Upper lobe of left lung (tissue), 6 donors: ENCODE measurements around the gene RUNX2. TPM values are rescaled to one million over a fixed set of nuclear protein-coding genes. Genes with fewer than 3 reads are reported as not detected.
A peak's percentile ranks its signal among the peaks of the same experiment; 100 is the strongest.

Source experiments
- ATAC-seq, 2 donors: fragments of 200-7000 bp; cut with Tn5 transposase; one replicate each; pipeline ENCODE4 v1.9.1; 2022; ENCODE audit warnings: mild to moderate bottlenecking in 2 of 2, moderate library complexity in 2 of 2; ENCODE audit not compliant: low FRiP score in 2 of 2
- DNase-seq, 2 donors: peaks; one replicate each; pipeline ENCODE4 v3.0.0-alpha.2; 2019 to 2020
- H3K27ac ChIP-seq, 4 donors: fragments of 200-600 bp; sonication (generic); one replicate each; pipeline ENCODE4 v1.5.1; 2016 to 2019
- H3K27me3 ChIP-seq, 4 donors: fragments of 200-600 bp; sonication (generic); one replicate each; pipeline ENCODE4 v1.5.1; 2017 to 2019
- H3K36me3 ChIP-seq, 4 donors: fragments of 200-600 bp; sonication (generic); one replicate each; pipeline ENCODE4 v1.5.1; 2016 to 2019
- H3K4me1 ChIP-seq, 4 donors: fragments of 200-600 bp; sonication (generic); one replicate each; pipeline ENCODE4 v1.5.1; 2018 to 2019
- H3K4me3 ChIP-seq, 4 donors: fragments of 200-600 bp; sonication (generic); one replicate each; pipeline ENCODE4 v1.5.1; 2017 to 2019; ENCODE audit warnings: mild to moderate bottlenecking in 2 of 4, moderate library complexity in 1 of 4
- H3K9me3 ChIP-seq, 4 donors: fragments of 200-600 bp; sonication (generic); one replicate each; pipeline ENCODE4 v1.5.1; 2018 to 2019
- CTCF ChIP-seq, 6 experiments: fragments of 450-650 bp in 4 of 6; fragments of 200-600 bp in 2 of 6; sonication (generic) in 2 of 6; IDR thresholded peaks; one replicate each; pipeline ENCODE4 v1.5.1; 2016 to 2019; ENCODE audit warnings: antibody characterized with exemption in 6 of 6
- EP300 ChIP-seq, 4 donors: sonication (generic); formaldehyde crosslinking; IDR thresholded peaks; one replicate each; pipeline ENCODE4 v1.5.1; 2017; ENCODE audit warnings: antibody characterized with exemption in 4 of 4, control low read depth in 2 of 4
- POLR2A ChIP-seq, 4 donors: fragments of 450-650 bp; IDR thresholded peaks; one replicate each; pipeline ENCODE4 v1.5.1; 2016 to 2017; ENCODE audit warnings: antibody characterized with exemption in 4 of 4, mild to moderate bottlenecking in 2 of 4
- POLR2AphosphoS5 ChIP-seq, 2 donors: sonication (generic); formaldehyde crosslinking; IDR thresholded peaks; one replicate each; pipeline ENCODE4 v1.5.1; 2017; ENCODE audit warnings: antibody characterized with exemption in 2 of 2
- WGBS, 2 donors: methylation state at CpG; one replicate each; pipeline ENCODE4 v1.1.5; 2017 to 2018; 5-methylcytosine and 5-hydroxymethylcytosine counted together
- total RNA-seq, 6 donors: library from RNA; depleted of rRNA in 4 of 6; stranded (reverse); fragments of >200 nt in 4 of 6; gene quantifications; one replicate each; pipeline versions ENCODE4 v1.1.0 to v1.2.1, GENCODE V29; 2016 to 2021
- donor health status: DM: no; HTN: no; CAD: no; lungs with moderate emphysema.
- donor health status: DM: no; HTN: yes; CAD: no; lungs with severe emphysema.

Gene RUNX2
- total RNA-seq, 6 donors from 2014 or later, result 2.6 to 12.2 (median 5.5) TPM

GRCh38 chr6:45326698-45327417, 1.3 kb upstream of the RUNX2 start:
- WGBS, 2 donors, result 71 to 85% methylated on average over 5 of the region's 5 CpGs
- Histone ChIP-seq H3K4me3 (no peak overlapping the region), H3K9me3 (no peaks in the 10 kb centered on the region), H3K27me3 (no peaks in the 10 kb centered on the region), H3K36me3 (no peaks in the 10 kb centered on the region), H3K4me1 (peaks cover 0 to 19% (median 12%) of the 10 kb centered on the region in 4 donors), H3K27ac (no peak overlapping the region)
- no peak for TF ChIP-seq CTCF (IDR thresholded peaks at IDR 0.05)
- TF ChIP-seq EP300 (IDR thresholded peaks at IDR 0.05), result no peak
- no peak for ATAC-seq
- no peak for DNase-seq

- Histone ChIP-seq H3K4me1 (peaks cover 0 to 19% (median 12%) of the 10 kb centered on the region in 4 donors), H3K9me3 (no peaks in the 10 kb centered on the region), H3K36me3 (no peaks in the 10 kb centered on the region), H3K27me3 (no peaks in the 10 kb centered on the region), H3K4me3 (peak overlapping the region in 3 of 4 donors; percentile 25 to 37 (median 36)), H3K27ac (peak overlapping the region in 2 of 4 donors; percentile 52 to 64)
- no peak for DNase-seq
- ATAC-seq, result no peak
- TF ChIP-seq POLR2A (IDR thresholded peaks at IDR 0.05), result no peak
Measured at GRCh38 chr6:45328523-45328922, 393 bp downstream of the RUNX2 start.

GRCh38 chr6:45344900-45345299, 16.8 kb downstream of the RUNX2 start:
- ATAC-seq (no peak), DNase-seq (no peak)
- H3K36me3 ChIP-seq, result no peaks in the 10 kb centered on the region
- 77 to 78% methylated on average over 2 of the region's 2 CpGs for WGBS, 2 donors
- H3K9me3 ChIP-seq, result no peaks in the 10 kb centered on the region
- no peak overlapping the region for H3K27ac ChIP-seq
- TF ChIP-seq POLR2A (IDR thresholded peaks at IDR 0.05), result no peak
- no peak for TF ChIP-seq EP300 (IDR thresholded peaks at IDR 0.05)
- TF ChIP-seq POLR2AphosphoS5 (IDR thresholded peaks at IDR 0.05), result no peak
- TF ChIP-seq CTCF (IDR thresholded peaks at IDR 0.05), result no peak
- no peak overlapping the region for H3K4me3 ChIP-seq
- no peaks in the 10 kb centered on the region for H3K27me3 ChIP-seq
- H3K4me1 ChIP-seq, result no peaks in the 10 kb centered on the region

GRCh38 chr6:45350186-45350710, 22.1 kb downstream of the RUNX2 start:
- ATAC-seq (no peak), DNase-seq (no peak)
- no peak for TF ChIP-seq CTCF (IDR thresholded peaks at IDR 0.05)
- TF ChIP-seq POLR2AphosphoS5 (IDR thresholded peaks at IDR 0.05), result no peak
- no peak for TF ChIP-seq EP300 (IDR thresholded peaks at IDR 0.05)
- TF ChIP-seq POLR2A (IDR thresholded peaks at IDR 0.05), result no peak

GRCh38 chr6:45351076-45351475, 22.9 kb downstream of the RUNX2 start:
- ATAC-seq (no peak), DNase-seq (no peak)
- no peaks in the 10 kb centered on the region for H3K4me1 ChIP-seq
- no peak overlapping the region for H3K27ac ChIP-seq
- 92 to 99% methylated on average over 3 of the region's 3 CpGs for WGBS, 2 donors
- no peaks in the 10 kb centered on the region for H3K9me3 ChIP-seq
- TF ChIP-seq POLR2AphosphoS5 (IDR thresholded peaks at IDR 0.05) (no peak), CTCF (IDR thresholded peaks at IDR 0.05) (no peak), POLR2A (IDR thresholded peaks at IDR 0.05) (no peak), EP300 (IDR thresholded peaks at IDR 0.05) (no peak)
- no peaks in the 10 kb centered on the region for H3K27me3 ChIP-seq
- H3K4me3 ChIP-seq, result no peak overlapping the region
- H3K36me3 ChIP-seq, result no peaks in the 10 kb centered on the region

More at GRCh38 chr6:45350186-45350710, 22.1 kb downstream of the RUNX2 start:
- no peaks in the 10 kb centered on the region for H3K9me3 ChIP-seq
- no peak overlapping the region for H3K4me3 ChIP-seq
- H3K27me3 ChIP-seq, result no peaks in the 10 kb centered on the region
- H3K4me1 ChIP-seq, result no peaks in the 10 kb centered on the region
- H3K36me3 ChIP-seq, result no peaks in the 10 kb centered on the region
- H3K27ac ChIP-seq, result no peak overlapping the region
